GM23338 (cell line): ENCODE results near the gene RAD51B. TPM values are rescaled to one million over a fixed set of nuclear protein-coding genes. Genes with fewer than 3 reads are reported as not detected.

Experiments
- ATAC-seq: fragments of 200-7000 bp; cut with Tn5 transposase; 3 replicates; pipeline ENCODE4 v1.9.1; 2020
- DNase-seq: peaks from one replicate; pipeline ENCODE4 v3.0.0-alpha.2; 2015; ENCODE audit warnings: low spot score
- H2AFZ ChIP-seq: fragments of 200-600 bp; sonication (generic); 2 replicates; pipeline ENCODE4 v1.8.0; 2016; ENCODE audit warnings: antibody characterized with exemption, mild to moderate bottlenecking, moderate library complexity
- H3F3A ChIP-seq: fragments of 200-600 bp; sonication (generic); replicated peaks from 2 replicates; pipeline ENCODE4 v1.8.0; 2017; ENCODE audit warnings: antibody characterized with exemption, mixed run types, low read depth
- H3K27ac ChIP-seq: fragments of 200-600 bp; sonication (generic); 2 replicates; pipeline ENCODE4 v1.6.1; 2016; ENCODE audit warnings: low read depth
- H3K27me3 ChIP-seq: fragments of 200-600 bp; sonication (generic); 2 replicates; pipeline ENCODE4 v1.8.0; 2016; ENCODE audit warnings: mild to moderate bottlenecking, mixed run types, moderate library complexity; ENCODE audit not compliant: insufficient read depth
- H3K36me3 ChIP-seq: fragments of 200-600 bp; sonication (generic); 2 replicates; pipeline ENCODE4 v1.8.0; 2016; ENCODE audit warnings: mild to moderate bottlenecking; ENCODE audit not compliant: insufficient read depth
- H3K4me1 ChIP-seq: fragments of 200-600 bp; sonication (generic); 2 replicates; pipeline ENCODE4 v1.8.0; 2016; ENCODE audit warnings: mild to moderate bottlenecking, moderate library complexity; ENCODE audit not compliant: insufficient read depth
- H3K4me2 ChIP-seq: fragments of 200-600 bp; sonication (generic); 2 replicates; pipeline ENCODE4 v1.7.1; 2017; ENCODE audit warnings: mixed run types
- H3K4me3 ChIP-seq: fragments of 200-600 bp; sonication (generic); 2 replicates; pipeline ENCODE4 v1.6.1; 2016; ENCODE audit warnings: mixed run types
- H3K79me2 ChIP-seq: fragments of 200-600 bp; sonication (generic); replicated peaks from 2 replicates; pipeline ENCODE4 v1.8.0; 2017; ENCODE audit warnings: mild to moderate bottlenecking; ENCODE audit not compliant: insufficient read depth
- H3K9me2 ChIP-seq: fragments of 200-600 bp; sonication (generic); 2 replicates; pipeline ENCODE4 v1.8.0; 2017; ENCODE audit not compliant: insufficient read depth
- H4K20me1 ChIP-seq: fragments of 200-600 bp; sonication (generic); replicated peaks from 2 replicates; pipeline ENCODE4 v1.8.0; 2017; ENCODE audit warnings: mild to moderate bottlenecking; ENCODE audit not compliant: insufficient read depth
- H3K27ac Mint-ChIP-seq: 2 replicates; pipeline ENCODE4 v1.8.0; 2020; ENCODE audit warnings: inconsistent platforms, mild to moderate bottlenecking, moderate library complexity, mixed read lengths
- H3K27me3 Mint-ChIP-seq: 3 replicates; pipeline ENCODE4 v1.8.0; 2022; ENCODE audit warnings: low read depth, mild to moderate bottlenecking, moderate library complexity, mixed read lengths, inconsistent platforms; ENCODE audit not compliant: insufficient read depth, poor library complexity
- H3K36me3 Mint-ChIP-seq: 3 replicates; pipeline ENCODE4 v1.8.0; 2021; ENCODE audit warnings: low read depth, mild to moderate bottlenecking, inconsistent platforms, moderate library complexity, mixed read lengths
- H3K4me1 Mint-ChIP-seq: 3 replicates; pipeline ENCODE4 v1.8.0; 2020; ENCODE audit warnings: mild to moderate bottlenecking, inconsistent platforms, mixed read lengths
- H3K4me3 Mint-ChIP-seq: 3 replicates; pipeline ENCODE4 v1.8.0; 2021; ENCODE audit warnings: moderate library complexity, mild to moderate bottlenecking, inconsistent platforms, mixed read lengths
- H3K9me3 Mint-ChIP-seq: 3 replicates; pipeline ENCODE4 v1.8.0; 2020; ENCODE audit warnings: moderate library complexity, mild to moderate bottlenecking, inconsistent platforms, mixed read lengths
- CREB1 ChIP-seq: fragments of 250-450 bp; sonication (Bioruptor Pico); IDR thresholded peaks from 2 replicates; pipeline ENCODE4 v1.5.0; 2020; ENCODE audit warnings: low read depth, mild to moderate bottlenecking, moderate library complexity
- EZH2 ChIP-seq: fragments of 200-600 bp; sonication (generic); IDR thresholded peaks from one replicate; pipeline ENCODE4 v1.8.0; 2017; ENCODE audit warnings: antibody characterized with exemption, mild to moderate bottlenecking, low read depth; ENCODE audit not compliant: unreplicated experiment
- EZH2phosphoT487 ChIP-seq: fragments of 200-600 bp; sonication (generic); IDR thresholded peaks from one replicate; pipeline ENCODE4 v1.8.1; 2018; ENCODE audit warnings: antibody characterized with exemption; ENCODE audit not compliant: unreplicated experiment
- JUNB ChIP-seq: IDR thresholded peaks from one replicate; pipeline ENCODE4 v1.6.1; 2016; ENCODE audit warnings: antibody characterized with exemption; ENCODE audit not compliant: unreplicated experiment
- NANOG ChIP-seq: IDR thresholded peaks from 2 replicates; pipeline ENCODE4 v1.6.1; 2016; ENCODE audit warnings: antibody characterized with exemption, borderline replicate concordance
- POLR2AphosphoS5 ChIP-seq: IDR thresholded peaks from 2 replicates; pipeline ENCODE4 v1.6.1; 2016; ENCODE audit warnings: antibody characterized with exemption, low read depth
- STAT1 ChIP-seq: IDR thresholded peaks from one replicate; pipeline ENCODE4 v1.6.1; 2016; ENCODE audit warnings: antibody characterized with exemption; ENCODE audit not compliant: unreplicated experiment
- ZNF114 ChIP-seq: fragments of 250-450 bp; sonication (Bioruptor Pico); IDR thresholded peaks from 2 replicates; pipeline ENCODE4 v1.5.0; 2020; ENCODE audit warnings: mild to moderate bottlenecking, moderate library complexity
- ZNF331 ChIP-seq: fragments of 250-450 bp; sonication (Bioruptor Pico); IDR thresholded peaks from 2 replicates; pipeline ENCODE4 v1.5.0; 2020; ENCODE audit warnings: low read depth, mild to moderate bottlenecking, moderate library complexity
- polyA plus RNA-seq: library from polyadenylated mRNA; unstranded; fragments of >200 nt; fragmentation: Nextera tagmentation; extraction: Ambion mirVana; gene quantifications from 2 replicates; pipeline ENCODE4 v1.2.1, GENCODE V29; 2016
- total RNA-seq: library from RNA; depleted of rRNA; stranded (reverse); fragments of >200 nt; shearing (Covaris generic); gene quantifications from 2 replicates; pipeline ENCODE4 v1.2.3, GENCODE V29; 2014
- TF ChIP-seq, protein P1 (sequence below): IDR thresholded peaks from 2 replicates; pipeline ENCODE4 v1.6.1; 2016; ENCODE audit warnings: antibody characterized with exemption
- TF ChIP-seq, protein P2 (sequence below): fragments of 250-450 bp; sonication (Bioruptor Pico); IDR thresholded peaks from 2 replicates; pipeline ENCODE4 v1.5.0; 2020; ENCODE audit warnings: mild to moderate bottlenecking, moderate library complexity
- TF ChIP-seq, protein P3 (sequence below), 2 experiments: fragments of 200-600 bp in 1 of 2; sonication (generic) in 1 of 2; conservative IDR thresholded peaks; 2 replicates each; pipeline versions ENCODE4 v1.5.1 to v1.6.1; 2016 to 2017; ENCODE audit warnings: antibody characterized with exemption in 2 of 2, low read depth in 2 of 2, mild to moderate bottlenecking in 2 of 2, moderate library complexity in 1 of 2
- TF ChIP-seq, protein P4 (sequence below): IDR thresholded peaks from one replicate; pipeline ENCODE4 v1.6.1; 2018; ENCODE audit warnings: antibody characterized with exemption; ENCODE audit not compliant: unreplicated experiment

The RAD51B gene
- total and polyA plus RNA-seq, 2 experiments from 2014 or later: 15.7 to 29.1 TPM

DNA sequence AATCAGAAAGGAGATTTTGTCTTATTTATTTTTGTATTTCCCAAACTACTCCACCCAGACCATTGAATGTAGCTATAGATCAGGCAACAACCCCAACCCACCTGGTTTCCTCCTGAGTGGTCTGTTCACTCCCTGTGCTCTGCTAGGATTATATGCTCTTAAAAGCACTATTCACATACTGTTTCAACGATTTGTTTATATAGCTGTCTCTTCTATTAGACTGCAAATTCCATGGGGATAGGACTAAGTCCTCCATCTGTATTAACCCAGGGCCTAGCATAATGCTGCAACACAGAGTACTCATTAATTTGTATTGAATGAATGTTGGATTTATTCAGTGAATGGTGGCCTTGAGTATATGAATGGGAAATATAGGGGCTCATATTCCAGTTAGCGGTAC, 307.6 kb downstream of the RAD51B start:
- Histone ChIP-seq H3K9me2 (no peaks in the 10 kb centered on the region), H3K36me3 (no peaks in the 10 kb centered on the region), H2AFZ (no peak overlapping the region), H3K4me3 (no peak overlapping the region), H3K4me1 (peaks cover 12% of the 10 kb centered on the region; the same call in 1 of the 2 replicates), H3K27ac (no peak overlapping the region), H3K4me2 (no peak overlapping the region), H3F3A (no peaks in the 10 kb centered on the region), H4K20me1 (no peaks in the 10 kb centered on the region), H3K79me2 (no peaks in the 10 kb centered on the region), H3K27me3 (no peaks in the 10 kb centered on the region)
- Mint-ChIP-seq H3K4me1 (peaks cover 20% of the 10 kb centered on the region; the same call in 2 of the 3 replicates), H3K9me3 (no peaks in the 10 kb centered on the region; the same call in 2 of the 3 replicates), H3K36me3 (no peaks in the 10 kb centered on the region), H3K27ac (no peak overlapping the region), H3K27me3 (no peaks in the 10 kb centered on the region), H3K4me3 (no peak overlapping the region)
- TF ChIP-seq NANOG (no peak), ZNF331 (CRISPR knock-in tag) (no peak), CREB1 (no peak), ZNF114 (CRISPR knock-in tag) (no peak), STAT1 (no peak), POLR2AphosphoS5 (no peak), JUNB (no peak), EZH2phosphoT487 (no peak), EZH2 (no peak)
- TF ChIP-seq, protein P1, sequence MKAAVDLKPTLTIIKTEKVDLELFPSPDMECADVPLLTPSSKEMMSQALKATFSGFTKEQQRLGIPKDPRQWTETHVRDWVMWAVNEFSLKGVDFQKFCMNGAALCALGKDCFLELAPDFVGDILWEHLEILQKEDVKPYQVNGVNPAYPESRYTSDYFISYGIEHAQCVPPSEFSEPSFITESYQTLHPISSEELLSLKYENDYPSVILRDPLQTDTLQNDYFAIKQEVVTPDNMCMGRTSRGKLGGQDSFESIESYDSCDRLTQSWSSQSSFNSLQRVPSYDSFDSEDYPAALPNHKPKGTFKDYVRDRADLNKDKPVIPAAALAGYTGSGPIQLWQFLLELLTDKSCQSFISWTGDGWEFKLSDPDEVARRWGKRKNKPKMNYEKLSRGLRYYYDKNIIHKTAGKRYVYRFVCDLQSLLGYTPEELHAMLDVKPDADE: no peak
- TF ChIP-seq, protein P2, sequence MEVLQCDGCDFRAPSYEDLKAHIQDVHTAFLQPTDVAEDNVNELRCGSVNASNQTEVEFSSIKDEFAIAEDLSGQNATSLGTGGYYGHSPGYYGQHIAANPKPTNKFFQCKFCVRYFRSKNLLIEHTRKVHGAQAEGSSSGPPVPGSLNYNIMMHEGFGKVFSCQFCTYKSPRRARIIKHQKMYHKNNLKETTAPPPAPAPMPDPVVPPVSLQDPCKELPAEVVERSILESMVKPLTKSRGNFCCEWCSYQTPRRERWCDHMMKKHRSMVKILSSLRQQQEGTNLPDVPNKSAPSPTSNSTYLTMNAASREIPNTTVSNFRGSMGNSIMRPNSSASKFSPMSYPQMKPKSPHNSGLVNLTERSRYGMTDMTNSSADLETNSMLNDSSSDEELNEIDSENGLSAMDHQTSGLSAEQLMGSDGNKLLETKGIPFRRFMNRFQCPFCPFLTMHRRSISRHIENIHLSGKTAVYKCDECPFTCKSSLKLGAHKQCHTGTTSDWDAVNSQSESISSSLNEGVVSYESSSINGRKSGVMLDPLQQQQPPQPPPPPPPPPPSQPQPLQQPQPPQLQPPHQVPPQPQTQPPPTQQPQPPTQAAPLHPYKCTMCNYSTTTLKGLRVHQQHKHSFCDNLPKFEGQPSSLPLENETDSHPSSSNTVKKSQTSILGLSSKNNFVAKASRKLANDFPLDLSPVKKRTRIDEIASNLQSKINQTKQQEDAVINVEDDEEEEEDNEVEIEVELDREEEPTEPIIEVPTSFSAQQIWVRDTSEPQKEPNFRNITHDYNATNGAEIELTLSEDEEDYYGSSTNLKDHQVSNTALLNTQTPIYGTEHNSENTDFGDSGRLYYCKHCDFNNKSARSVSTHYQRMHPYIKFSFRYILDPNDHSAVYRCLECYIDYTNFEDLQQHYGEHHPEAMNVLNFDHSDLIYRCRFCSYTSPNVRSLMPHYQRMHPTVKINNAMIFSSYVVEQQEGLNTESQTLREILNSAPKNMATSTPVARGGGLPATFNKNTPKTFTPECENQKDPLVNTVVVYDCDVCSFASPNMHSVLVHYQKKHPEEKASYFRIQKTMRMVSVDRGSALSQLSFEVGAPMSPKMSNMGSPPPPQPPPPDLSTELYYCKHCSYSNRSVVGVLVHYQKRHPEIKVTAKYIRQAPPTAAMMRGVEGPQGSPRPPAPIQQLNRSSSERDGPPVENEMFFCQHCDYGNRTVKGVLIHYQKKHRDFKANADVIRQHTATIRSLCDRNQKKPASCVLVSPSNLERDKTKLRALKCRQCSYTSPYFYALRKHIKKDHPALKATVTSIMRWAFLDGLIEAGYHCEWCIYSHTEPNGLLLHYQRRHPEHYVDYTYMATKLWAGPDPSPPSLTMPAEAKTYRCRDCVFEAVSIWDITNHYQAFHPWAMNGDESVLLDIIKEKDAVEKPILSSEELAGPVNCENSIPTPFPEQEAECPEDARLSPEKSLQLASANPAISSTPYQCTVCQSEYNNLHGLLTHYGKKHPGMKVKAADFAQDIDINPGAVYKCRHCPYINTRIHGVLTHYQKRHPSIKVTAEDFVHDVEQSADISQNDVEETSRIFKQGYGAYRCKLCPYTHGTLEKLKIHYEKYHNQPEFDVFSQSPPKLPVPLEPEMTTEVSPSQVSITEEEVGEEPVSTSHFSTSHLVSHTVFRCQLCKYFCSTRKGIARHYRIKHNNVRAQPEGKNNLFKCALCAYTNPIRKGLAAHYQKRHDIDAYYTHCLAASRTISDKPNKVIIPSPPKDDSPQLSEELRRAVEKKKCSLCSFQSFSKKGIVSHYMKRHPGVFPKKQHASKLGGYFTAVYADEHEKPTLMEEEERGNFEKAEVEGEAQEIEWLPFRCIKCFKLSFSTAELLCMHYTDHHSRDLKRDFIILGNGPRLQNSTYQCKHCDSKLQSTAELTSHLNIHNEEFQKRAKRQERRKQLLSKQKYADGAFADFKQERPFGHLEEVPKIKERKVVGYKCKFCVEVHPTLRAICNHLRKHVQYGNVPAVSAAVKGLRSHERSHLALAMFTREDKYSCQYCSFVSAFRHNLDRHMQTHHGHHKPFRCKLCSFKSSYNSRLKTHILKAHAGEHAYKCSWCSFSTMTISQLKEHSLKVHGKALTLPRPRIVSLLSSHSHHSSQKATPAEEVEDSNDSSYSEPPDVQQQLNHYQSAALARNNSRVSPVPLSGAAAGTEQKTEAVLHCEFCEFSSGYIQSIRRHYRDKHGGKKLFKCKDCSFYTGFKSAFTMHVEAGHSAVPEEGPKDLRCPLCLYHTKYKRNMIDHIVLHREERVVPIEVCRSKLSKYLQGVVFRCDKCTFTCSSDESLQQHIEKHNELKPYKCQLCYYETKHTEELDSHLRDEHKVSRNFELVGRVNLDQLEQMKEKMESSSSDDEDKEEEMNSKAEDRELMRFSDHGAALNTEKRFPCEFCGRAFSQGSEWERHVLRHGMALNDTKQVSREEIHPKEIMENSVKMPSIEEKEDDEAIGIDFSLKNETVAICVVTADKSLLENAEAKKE (CRISPR knock-in tag): no peak
- TF ChIP-seq, protein P3, sequence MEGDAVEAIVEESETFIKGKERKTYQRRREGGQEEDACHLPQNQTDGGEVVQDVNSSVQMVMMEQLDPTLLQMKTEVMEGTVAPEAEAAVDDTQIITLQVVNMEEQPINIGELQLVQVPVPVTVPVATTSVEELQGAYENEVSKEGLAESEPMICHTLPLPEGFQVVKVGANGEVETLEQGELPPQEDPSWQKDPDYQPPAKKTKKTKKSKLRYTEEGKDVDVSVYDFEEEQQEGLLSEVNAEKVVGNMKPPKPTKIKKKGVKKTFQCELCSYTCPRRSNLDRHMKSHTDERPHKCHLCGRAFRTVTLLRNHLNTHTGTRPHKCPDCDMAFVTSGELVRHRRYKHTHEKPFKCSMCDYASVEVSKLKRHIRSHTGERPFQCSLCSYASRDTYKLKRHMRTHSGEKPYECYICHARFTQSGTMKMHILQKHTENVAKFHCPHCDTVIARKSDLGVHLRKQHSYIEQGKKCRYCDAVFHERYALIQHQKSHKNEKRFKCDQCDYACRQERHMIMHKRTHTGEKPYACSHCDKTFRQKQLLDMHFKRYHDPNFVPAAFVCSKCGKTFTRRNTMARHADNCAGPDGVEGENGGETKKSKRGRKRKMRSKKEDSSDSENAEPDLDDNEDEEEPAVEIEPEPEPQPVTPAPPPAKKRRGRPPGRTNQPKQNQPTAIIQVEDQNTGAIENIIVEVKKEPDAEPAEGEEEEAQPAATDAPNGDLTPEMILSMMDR (conservative IDR thresholded peaks at IDR 0.05; ENCODE audit: low read depth in 2 of 2): no peak
- TF ChIP-seq, protein P4, sequence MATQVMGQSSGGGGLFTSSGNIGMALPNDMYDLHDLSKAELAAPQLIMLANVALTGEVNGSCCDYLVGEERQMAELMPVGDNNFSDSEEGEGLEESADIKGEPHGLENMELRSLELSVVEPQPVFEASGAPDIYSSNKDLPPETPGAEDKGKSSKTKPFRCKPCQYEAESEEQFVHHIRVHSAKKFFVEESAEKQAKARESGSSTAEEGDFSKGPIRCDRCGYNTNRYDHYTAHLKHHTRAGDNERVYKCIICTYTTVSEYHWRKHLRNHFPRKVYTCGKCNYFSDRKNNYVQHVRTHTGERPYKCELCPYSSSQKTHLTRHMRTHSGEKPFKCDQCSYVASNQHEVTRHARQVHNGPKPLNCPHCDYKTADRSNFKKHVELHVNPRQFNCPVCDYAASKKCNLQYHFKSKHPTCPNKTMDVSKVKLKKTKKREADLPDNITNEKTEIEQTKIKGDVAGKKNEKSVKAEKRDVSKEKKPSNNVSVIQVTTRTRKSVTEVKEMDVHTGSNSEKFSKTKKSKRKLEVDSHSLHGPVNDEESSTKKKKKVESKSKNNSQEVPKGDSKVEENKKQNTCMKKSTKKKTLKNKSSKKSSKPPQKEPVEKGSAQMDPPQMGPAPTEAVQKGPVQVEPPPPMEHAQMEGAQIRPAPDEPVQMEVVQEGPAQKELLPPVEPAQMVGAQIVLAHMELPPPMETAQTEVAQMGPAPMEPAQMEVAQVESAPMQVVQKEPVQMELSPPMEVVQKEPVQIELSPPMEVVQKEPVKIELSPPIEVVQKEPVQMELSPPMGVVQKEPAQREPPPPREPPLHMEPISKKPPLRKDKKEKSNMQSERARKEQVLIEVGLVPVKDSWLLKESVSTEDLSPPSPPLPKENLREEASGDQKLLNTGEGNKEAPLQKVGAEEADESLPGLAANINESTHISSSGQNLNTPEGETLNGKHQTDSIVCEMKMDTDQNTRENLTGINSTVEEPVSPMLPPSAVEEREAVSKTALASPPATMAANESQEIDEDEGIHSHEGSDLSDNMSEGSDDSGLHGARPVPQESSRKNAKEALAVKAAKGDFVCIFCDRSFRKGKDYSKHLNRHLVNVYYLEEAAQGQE: no peak
- ATAC-seq (no peak), DNase-seq (no peak)
